ENCODE measurements around the gene TENM4.

- TF ChIP-seq POLR2AphosphoS5 (IDR thresholded peaks at IDR 0.05; ENCODE audit: low read depth, low read length) (no peak), REST (IDR thresholded peaks at IDR 0.05; ENCODE audit: insufficient read depth in 1 of 2, low read depth in 2 of 2, low read length in 1 of 2) (no peak), CTCF (IDR thresholded peaks at IDR 0.05) (no peak), SIN3A (IDR thresholded peaks at IDR 0.05; ENCODE audit: borderline replicate concordance, insufficient read depth, low read depth, low read length) (no peak)
Measured at GRCh38 chr11:79044201-79044600, 396.6 kb downstream of the TENM4 start.
